Panc1 (cell line): Measurements from ENCODE around the gene WNT2.

Experiments
- POLR2AphosphoS5 ChIP-seq: IDR thresholded peaks from 2 replicates; pipeline ENCODE4 v1.6.1; 2012; ENCODE audit warnings: mild to moderate bottlenecking, low read depth, low read length, moderate library complexity
- TF ChIP-seq, protein P1 (sequence below): fragments of 450-650 bp; IDR thresholded peaks from 2 replicates; pipeline ENCODE4 v1.5.1; 2017; ENCODE audit warnings: mild to moderate bottlenecking

DNA sequence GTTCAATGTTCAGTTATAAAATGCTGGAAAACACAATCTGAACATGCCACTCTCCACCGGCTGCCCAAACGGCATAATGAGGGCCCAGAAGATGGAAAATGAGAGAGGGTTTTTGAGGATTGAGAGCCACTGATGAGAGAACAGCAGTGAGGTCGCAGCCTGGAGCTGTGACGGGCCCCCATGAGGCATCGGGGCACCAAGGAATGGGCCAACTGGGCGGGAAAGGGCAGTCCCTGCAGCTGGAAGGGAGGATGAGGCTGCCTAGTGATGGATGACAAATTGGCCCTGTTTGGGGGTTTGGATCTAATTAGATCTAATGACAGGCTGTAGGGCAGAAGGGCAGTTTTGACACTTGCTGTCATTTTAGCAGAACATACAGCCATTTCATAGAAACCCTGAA lies 39.1 kb downstream of the WNT2 start:
- TF ChIP-seq, protein P1, sequence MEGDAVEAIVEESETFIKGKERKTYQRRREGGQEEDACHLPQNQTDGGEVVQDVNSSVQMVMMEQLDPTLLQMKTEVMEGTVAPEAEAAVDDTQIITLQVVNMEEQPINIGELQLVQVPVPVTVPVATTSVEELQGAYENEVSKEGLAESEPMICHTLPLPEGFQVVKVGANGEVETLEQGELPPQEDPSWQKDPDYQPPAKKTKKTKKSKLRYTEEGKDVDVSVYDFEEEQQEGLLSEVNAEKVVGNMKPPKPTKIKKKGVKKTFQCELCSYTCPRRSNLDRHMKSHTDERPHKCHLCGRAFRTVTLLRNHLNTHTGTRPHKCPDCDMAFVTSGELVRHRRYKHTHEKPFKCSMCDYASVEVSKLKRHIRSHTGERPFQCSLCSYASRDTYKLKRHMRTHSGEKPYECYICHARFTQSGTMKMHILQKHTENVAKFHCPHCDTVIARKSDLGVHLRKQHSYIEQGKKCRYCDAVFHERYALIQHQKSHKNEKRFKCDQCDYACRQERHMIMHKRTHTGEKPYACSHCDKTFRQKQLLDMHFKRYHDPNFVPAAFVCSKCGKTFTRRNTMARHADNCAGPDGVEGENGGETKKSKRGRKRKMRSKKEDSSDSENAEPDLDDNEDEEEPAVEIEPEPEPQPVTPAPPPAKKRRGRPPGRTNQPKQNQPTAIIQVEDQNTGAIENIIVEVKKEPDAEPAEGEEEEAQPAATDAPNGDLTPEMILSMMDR: no peak
- TF ChIP-seq POLR2AphosphoS5: no peak
